ENCODE data around the gene MED13L. TPM values are rescaled to one million over a fixed set of nuclear protein-coding genes. Genes with fewer than 3 reads are reported as not detected.

MED13L gene
- total and polyA plus RNA-seq, 2 donors (not counting 1 experiment from before 2014, with no cell fraction given), result 20.3 to 207 TPM

- Histone ChIP-seq H3K9ac (ENCODE audit: low read length) (no peak overlapping the region), H3K4me2 (replicated peaks; ENCODE audit: low read depth, low read length, poor library complexity, severe bottlenecking) (no peak overlapping the region), H3K4me1 (ENCODE audit: control insufficient read depth in 2 of 2, insufficient read depth in 2 of 2, low read length in 2 of 2) (peaks cover 12 to 17% of the 10 kb centered on the region in 2 donors), H4K20me1 (ENCODE audit: control insufficient read depth, insufficient read depth, low read length, poor library complexity, severe bottlenecking) (peaks cover 85% of the 10 kb centered on the region), H3K9me3 (ENCODE audit: control extremely low read depth in 1 of 3, control insufficient read depth in 2 of 3, insufficient read depth in 1 of 3, low read length in 2 of 3) (no peaks in the 10 kb centered on the region), H3K36me3 (replicated peaks in 1 of 2; ENCODE audit: control extremely low read depth in 1 of 2, control insufficient read depth in 1 of 2, extremely low read depth in 1 of 2, insufficient read depth in 2 of 2, low read length in 1 of 2) (peaks cover 0 to 2% of the 10 kb centered on the region in 2 experiments), H3K4me3 (ENCODE audit: control extremely low read depth in 1 of 5, extremely low read depth in 1 of 5, insufficient read depth in 1 of 5, low read depth in 2 of 5, low read length in 4 of 5) (no peak overlapping the region), H3K27ac (ENCODE audit: low read length in 2 of 2) (no peak overlapping the region), H3K79me2 (ENCODE audit: control insufficient read depth, insufficient read depth, low read length) (peaks cover 90% of the 10 kb centered on the region), H3K27me3 (replicated peaks in 1 of 4; ENCODE audit: control extremely low read depth in 1 of 4, control insufficient read depth in 3 of 4, insufficient read depth in 4 of 4, low read length in 3 of 4) (no peaks in the 10 kb centered on the region), H2AFZ (ENCODE audit: insufficient read depth, low read depth, low read length, poor library complexity, severe bottlenecking) (no peak overlapping the region)
- Mint-ChIP-seq H3K4me3 (no peak overlapping the region), H3K27me3 (no peaks in the 10 kb centered on the region), H3K9me3 (ENCODE audit: insufficient read depth) (no peaks in the 10 kb centered on the region), H3K27ac (no peak overlapping the region), H3K4me1 (peaks cover 53% of the 10 kb centered on the region)
- TF ChIP-seq EZH2 (IDR thresholded peaks at IDR 0.05; ENCODE audit: borderline replicate concordance, insufficient read depth, low read depth, low read length, poor library complexity, severe bottlenecking), result no peak
- no peak for TF ChIP-seq CTCF (IDR thresholded peaks at IDR 0.05)
- whole genome bisulfite sequencing (ENCODE audit: insufficient coverage), result 90% methylated on average over 4 of the region's 8 CpGs
- ChIA-PET CTCF (interaction anchor here (1.5 kb wide), 1 partner anchor 21 kb away, joined by 4 read pairs; no protein-coding TSS in a partner anchor), POLR2A (no interaction called here)
- DNase-seq (no peak), ATAC-seq (ENCODE audit: low read depth) (no peak)
- intact Hi-C loops (cut with micrococcal nuclease), result no loop called here
Observed at GRCh38 chr12:116155383-116155782, 122.1 kb downstream of the MED13L start.

- Histone ChIP-seq H3K4me2 (replicated peaks; ENCODE audit: low read depth, low read length, poor library complexity, severe bottlenecking) (no peak overlapping the region), H4K20me1 (ENCODE audit: control insufficient read depth, insufficient read depth, low read length, poor library complexity, severe bottlenecking) (peaks cover 76% of the 10 kb centered on the region), H3K4me3 (ENCODE audit: control extremely low read depth in 1 of 5, extremely low read depth in 1 of 5, insufficient read depth in 1 of 5, low read depth in 2 of 5, low read length in 4 of 5) (no peak overlapping the region), H3K36me3 (replicated peaks in 1 of 2; ENCODE audit: control extremely low read depth in 1 of 2, control insufficient read depth in 1 of 2, extremely low read depth in 1 of 2, insufficient read depth in 2 of 2, low read length in 1 of 2) (peaks cover 0 to 2% of the 10 kb centered on the region in 2 experiments), H3K79me2 (ENCODE audit: control insufficient read depth, insufficient read depth, low read length) (peaks cover 83% of the 10 kb centered on the region), H3K27ac (ENCODE audit: low read length in 2 of 2) (no peak overlapping the region), H2AFZ (ENCODE audit: insufficient read depth, low read depth, low read length, poor library complexity, severe bottlenecking) (no peak overlapping the region), H3K4me1 (ENCODE audit: control insufficient read depth in 2 of 2, insufficient read depth in 2 of 2, low read length in 2 of 2) (peaks cover 13 to 18% of the 10 kb centered on the region in 2 donors), H3K9ac (ENCODE audit: low read length) (no peak overlapping the region), H3K9me3 (ENCODE audit: control extremely low read depth in 1 of 3, control insufficient read depth in 2 of 3, insufficient read depth in 1 of 3, low read length in 2 of 3) (no peaks in the 10 kb centered on the region), H3K27me3 (replicated peaks in 1 of 4; ENCODE audit: control extremely low read depth in 1 of 4, control insufficient read depth in 3 of 4, insufficient read depth in 4 of 4, low read length in 3 of 4) (no peaks in the 10 kb centered on the region)
- intact Hi-C loops (cut with micrococcal nuclease), result loop anchor here (5.0 kb wide), 1 partner anchor 33 kb away; no protein-coding TSS in a partner anchor
- no peak for TF ChIP-seq CTCF (IDR thresholded peaks at IDR 0.05)
- TF ChIP-seq EZH2 (IDR thresholded peaks at IDR 0.05; ENCODE audit: borderline replicate concordance, insufficient read depth, low read depth, low read length, poor library complexity, severe bottlenecking), result no peak
- H3K27me3 Mint-ChIP-seq, result no peaks in the 10 kb centered on the region
- H3K27ac Mint-ChIP-seq, result no peak overlapping the region
- peaks cover 63% of the 10 kb centered on the region for H3K4me1 Mint-ChIP-seq
- no peaks in the 10 kb centered on the region for H3K9me3 Mint-ChIP-seq (ENCODE audit: insufficient read depth)
- ChIA-PET POLR2A (no interaction called here), CTCF (no interaction called here)
- H3K4me3 Mint-ChIP-seq, result no peak overlapping the region
- WGBS (ENCODE audit: insufficient coverage), result no CpG with 5 or more reads among the region's 2 CpGs
- no peak for ATAC-seq (ENCODE audit: low read depth)
- no peak for DNase-seq
Observed at GRCh38 chr12:116153983-116154382, 123.5 kb downstream of the MED13L start.

Data from B cell (primary cell).